Testis (tissue), 2 donors: ENCODE results near the gene NRP1.

Source experiments
- CTCF ChIP-seq, 3 experiments: fragments of 450-650 bp in 2 of 3; fragments of 200-600 bp in 1 of 3; sonication (generic) in 1 of 3; IDR thresholded peaks; one replicate each; pipeline ENCODE4 v1.5.1; 2016 to 2019; ENCODE audit warnings: antibody characterized with exemption in 3 of 3, mild to moderate bottlenecking in 2 of 3, moderate library complexity in 1 of 3
- POLR2A ChIP-seq: fragments of 450-650 bp; IDR thresholded peaks from one replicate; pipeline ENCODE4 v1.6.1; 2017; ENCODE audit warnings: antibody characterized with exemption, mild to moderate bottlenecking, moderate library complexity

- TF ChIP-seq CTCF (IDR thresholded peaks at IDR 0.05) (no peak), POLR2A (no peak)
These were observed 172.3 kb downstream of the NRP1 start for GRCh38 chr10:33162248-33162575.
